HEK293T (cell line): ENCODE measurements around the gene ZNF546.

Experiments
- CTCF ChIA-PET: fragments of 350-600 bp; formaldehyde crosslinking; extraction: SDS; loops from one replicate; lab custom pipeline; 2021; ENCODE audit warnings: antibody characterized with exemption, inconsistent platforms; lab: Yijun Ruan, JAX
- POLR2A ChIA-PET: fragments of 350-600 bp; formaldehyde crosslinking; extraction: SDS; loops from one replicate; lab custom pipeline; 2020; ENCODE audit warnings: antibody characterized with exemption, inconsistent platforms; lab: Yijun Ruan, JAX
- DNase-seq: peaks from one replicate; pipeline ENCODE4 v3.0.0; 2012; ENCODE audit warnings: mixed read lengths; ENCODE audit errors: extremely low spot score
- ARNT ChIP-seq: fragments of 450-650 bp; IDR thresholded peaks from 2 replicates; pipeline ENCODE4 v1.6.1; 2017; ENCODE audit warnings: mild to moderate bottlenecking
- BHLHE40 ChIP-seq: fragments of 450-650 bp; IDR thresholded peaks from 2 replicates; pipeline ENCODE4 v1.6.1; 2016; ENCODE audit warnings: mild to moderate bottlenecking, moderate library complexity, borderline replicate concordance
- CTBP1 ChIP-seq: fragments of 450-650 bp; IDR thresholded peaks from 2 replicates; pipeline ENCODE4 v1.6.1; 2016; ENCODE audit warnings: borderline replicate concordance
- ELF4 ChIP-seq: fragments of 450-650 bp; IDR thresholded peaks from 2 replicates; pipeline ENCODE4 v1.6.1; 2017; ENCODE audit warnings: antibody characterized with exemption
- FOXA1 ChIP-seq: fragments of 450-650 bp; IDR thresholded peaks from 2 replicates; pipeline ENCODE4 v1.6.1; 2016; ENCODE audit warnings: mild to moderate bottlenecking
- FOXK2 ChIP-seq: fragments of 450-650 bp; IDR thresholded peaks from 2 replicates; pipeline ENCODE4 v1.6.1; 2016; ENCODE audit warnings: mild to moderate bottlenecking
- FOXM1 ChIP-seq: fragments of 450-650 bp; IDR thresholded peaks from 2 replicates; pipeline ENCODE4 v1.6.1; 2017; ENCODE audit warnings: mild to moderate bottlenecking, borderline replicate concordance
- HDGF ChIP-seq: fragments of 450-650 bp; IDR thresholded peaks from 2 replicates; pipeline ENCODE4 v1.6.1; 2017; ENCODE audit warnings: antibody characterized with exemption, borderline replicate concordance
- L3MBTL2 ChIP-seq: fragments of 450-650 bp; conservative IDR thresholded peaks from 2 replicates; pipeline ENCODE4 v1.6.1; 2016; ENCODE audit warnings: mild to moderate bottlenecking
- LEF1 ChIP-seq: fragments of 450-650 bp; IDR thresholded peaks from 2 replicates; pipeline ENCODE4 v1.6.1; 2017; ENCODE audit warnings: mild to moderate bottlenecking, borderline replicate concordance
- NFRKB ChIP-seq: fragments of 450-650 bp; IDR thresholded peaks from 2 replicates; pipeline ENCODE4 v1.6.1; 2016; ENCODE audit warnings: mild to moderate bottlenecking, moderate library complexity
- PKNOX1 ChIP-seq: fragments of 450-650 bp; IDR thresholded peaks from 2 replicates; pipeline ENCODE4 v1.6.1; 2016
- SP1 ChIP-seq: fragments of 450-650 bp; IDR thresholded peaks from 2 replicates; pipeline ENCODE4 v1.6.1; 2017
- SUZ12 ChIP-seq: fragments of 450-650 bp; IDR thresholded peaks from 2 replicates; pipeline ENCODE4 v1.6.1; 2016; ENCODE audit warnings: mild to moderate bottlenecking
- TARDBP ChIP-seq: fragments of 450-650 bp; IDR thresholded peaks from 2 replicates; pipeline ENCODE4 v1.6.1; 2016
- ZNF384 ChIP-seq: fragments of 450-650 bp; IDR thresholded peaks from 2 replicates; pipeline ENCODE4 v1.6.1; 2016

Gene ZNF546

DNA sequence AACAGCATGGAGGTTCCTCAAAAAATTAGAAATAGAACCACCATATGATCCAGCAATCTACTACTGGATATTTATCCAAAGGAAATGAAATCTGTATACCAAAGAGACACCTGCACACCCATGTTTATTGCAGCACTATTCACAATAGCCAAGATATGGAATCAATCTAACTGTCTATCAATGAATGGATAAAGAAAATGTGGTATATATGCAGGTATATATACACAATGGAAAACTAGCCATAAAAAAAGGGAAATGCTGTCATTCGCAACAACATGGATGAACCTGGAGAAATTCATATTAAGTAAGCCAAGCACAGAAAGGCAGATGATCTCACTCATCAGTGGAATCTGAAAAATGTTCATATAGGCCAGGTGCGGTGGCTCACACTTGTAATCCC lies 56.6 kb downstream of the ZNF546 start:
- ChIA-PET CTCF (no interaction called here), POLR2A (no interaction called here)
- DNase-seq = no peak
- TF ChIP-seq ZNF384 (no peak), HDGF (no peak), FOXA1 (no peak), LEF1 (no peak), ELF4 (no peak), TARDBP (no peak), ARNT (no peak), L3MBTL2 (no peak), FOXK2 (no peak), SP1 (no peak), SUZ12 (no peak), NFRKB (no peak), CTBP1 (no peak), FOXM1 (no peak)

GRCh38 chr19:40054632-40055031 lies 57.8 kb downstream of the ZNF546 start:
- DNase-seq = no peak
- ChIA-PET POLR2A (no interaction called here), CTCF (no interaction called here)
- TF ChIP-seq PKNOX1 (no peak), ZNF384 (no peak), BHLHE40 (no peak), SP1 (no peak), CTBP1 (no peak), NFRKB (no peak), ARNT (no peak), ELF4 (no peak)

- no peak for TF ChIP-seq ZNF384
- TF ChIP-seq L3MBTL2 = no peak
- no peak for TF ChIP-seq BHLHE40
- no peak for TF ChIP-seq TARDBP
- TF ChIP-seq ARNT = no peak
- no peak for TF ChIP-seq SUZ12
- no peak for TF ChIP-seq FOXM1
- TF ChIP-seq FOXA1 = no peak
- no peak for TF ChIP-seq FOXK2
- TF ChIP-seq NFRKB = no peak
- TF ChIP-seq CTBP1 = no peak
- no peak for TF ChIP-seq SP1
- POLR2A ChIA-PET = no interaction called here
- no peak for DNase-seq
- CTCF ChIA-PET = no interaction called here
Observed at GRCh38 chr19:40055049-40055448, 58.2 kb downstream of the ZNF546 start.

DNA sequence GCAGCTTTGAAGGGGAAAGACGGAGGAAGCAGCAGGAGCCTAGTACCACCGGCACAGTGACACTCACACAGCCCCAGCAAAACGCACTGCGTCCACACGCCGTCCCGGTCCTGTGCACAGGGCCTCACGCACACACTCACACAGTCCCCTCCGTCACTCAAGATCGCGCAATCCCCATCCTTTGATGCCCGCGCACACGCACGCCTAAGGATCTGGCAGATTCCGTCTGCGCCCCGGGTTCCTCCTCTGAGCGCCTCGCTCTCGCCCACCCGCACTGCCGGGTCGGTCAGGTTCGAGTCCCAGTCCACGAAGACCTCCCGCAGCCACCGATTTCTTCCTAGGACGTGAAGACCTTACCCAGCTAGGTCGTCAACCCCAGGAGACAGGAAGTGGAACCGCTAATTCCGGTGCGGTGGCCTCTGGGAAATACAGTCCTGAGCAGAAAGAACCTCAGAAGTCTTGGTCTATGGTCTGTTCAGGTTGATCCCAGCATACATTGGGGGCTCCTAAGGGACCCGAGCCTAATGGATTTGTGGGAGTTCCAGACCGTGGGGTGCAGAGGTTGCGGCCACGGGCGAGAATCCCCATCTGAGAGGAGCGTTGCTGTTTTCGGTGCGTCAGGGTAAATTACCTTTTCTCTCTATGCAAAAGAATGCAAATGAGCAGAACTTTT lies 59.1 kb downstream of the ZNF546 start, which contains the start of gene ZNF780B:
Gene ZNF780B, minus strand, starts transcription at position 400 of the 673 bp plus-strand sequence. CDS start 5,899 bp downstream, outside the sequence.
- CTCF ChIA-PET = no interaction called here
- DNase-seq = peak; percentile 53
- TF ChIP-seq HDGF (no peak), PKNOX1 (peak; percentile 36; the same call in 1 of the 2 replicates), L3MBTL2 (peak; percentile 80)
- POLR2A ChIA-PET = interaction anchor here (0.6 kb wide), 1 partner anchor 546 kb away, joined by 3 read pairs; no protein-coding TSS in a partner anchor

DNA sequence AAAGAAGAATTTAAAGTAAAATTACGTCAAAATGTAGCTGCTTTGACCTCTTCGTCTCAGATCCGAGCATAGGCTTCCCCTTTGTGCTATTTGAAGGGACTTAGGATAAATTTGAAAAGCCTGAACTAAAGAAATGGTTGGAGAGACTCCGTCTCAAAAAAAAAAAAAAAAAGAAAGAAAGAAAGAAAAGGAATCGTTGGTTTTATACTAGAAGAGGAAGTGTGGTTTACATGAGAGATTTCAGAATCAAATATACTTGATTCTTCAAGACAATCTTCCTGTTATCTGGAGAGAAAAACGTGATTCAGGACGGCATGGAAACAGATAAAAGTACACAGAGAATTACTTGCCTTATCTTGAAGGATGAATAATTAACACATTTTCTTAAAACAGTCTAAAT lies 59.6 kb downstream of the ZNF546 start:
- DNase-seq = no peak
- no peak for TF ChIP-seq FOXM1
- TF ChIP-seq CTBP1 = no peak
- TF ChIP-seq FOXA1 = no peak
- TF ChIP-seq SP1 = no peak
- TF ChIP-seq NFRKB = no peak
- no peak for TF ChIP-seq SUZ12
- no peak for TF ChIP-seq PKNOX1
- no peak for TF ChIP-seq ZNF384
- TF ChIP-seq L3MBTL2 = no peak
- no peak for TF ChIP-seq FOXK2
- TF ChIP-seq HDGF = no peak
- no peak for TF ChIP-seq BHLHE40
- TF ChIP-seq ELF4 = no peak
- POLR2A ChIA-PET = interaction anchor here (0.6 kb wide), 1 partner anchor 546 kb away, joined by 3 read pairs; no protein-coding TSS in a partner anchor
- CTCF ChIA-PET = no interaction called here

DNA sequence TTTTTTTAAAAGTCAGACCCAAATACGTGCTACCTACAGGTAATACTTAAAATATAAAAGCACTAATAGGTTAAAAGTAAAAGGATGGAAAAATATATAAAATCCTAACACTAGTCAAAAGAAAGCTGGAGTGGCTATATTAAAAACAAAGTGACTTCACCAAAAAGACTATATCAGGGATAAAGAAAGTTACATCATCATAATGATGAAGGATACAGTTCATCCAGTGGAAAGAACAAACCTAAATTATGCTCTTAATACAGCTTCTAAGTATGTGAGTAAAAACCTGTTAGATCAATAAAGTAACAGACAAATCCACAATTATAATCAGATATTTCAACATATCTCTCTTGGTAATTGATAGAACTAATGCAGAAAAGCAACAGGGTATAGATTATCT lies 60.3 kb downstream of the ZNF546 start:
- ChIA-PET POLR2A (no interaction called here), CTCF (no interaction called here)
- TF ChIP-seq ELF4 = no peak
- TF ChIP-seq LEF1 = no peak
- no peak for TF ChIP-seq PKNOX1
- TF ChIP-seq FOXM1 = no peak
- TF ChIP-seq FOXK2 = no peak
- TF ChIP-seq TARDBP = no peak
- no peak for TF ChIP-seq HDGF
- DNase-seq = no peak
